HCT116 (cell line): Measurements from ENCODE around the gene ADI1. TPM values are rescaled to one million over a fixed set of nuclear protein-coding genes. Genes with fewer than 3 reads are reported as not detected.

Source experiments
- ATAC-seq: fragments of 200-7000 bp; cut with Tn5 transposase; 2 replicates; pipeline ENCODE4 v1.9.1; 2020; ENCODE audit warnings: mild to moderate bottlenecking, moderate library complexity
- BruUV-seq: library from RNA; stranded (reverse); fragments of 400-500 nt; replicated peaks from 2 replicates; lab custom pipeline; 2021; lab: Mats Ljungman, UMichigan
- CTCF ChIA-PET: fragments of 300-600 bp; sonication (Branson Sonifier 250); formaldehyde crosslinking; loops from one replicate; lab custom pipeline; 2021; ENCODE audit warnings: antibody characterized with exemption; lab: Charles Lee
- POLR2A ChIA-PET: fragments of 300-600, 350-600 bp; sonication (Branson Sonifier 250); formaldehyde crosslinking; loops from one replicate; lab custom pipeline; 2021; ENCODE audit warnings: antibody characterized with exemption; lab: Charles Lee
- RAD21 ChIA-PET, 2 experiments: fragments of 300-600 bp; sonication (Branson Sonifier 250); formaldehyde crosslinking; loops; one replicate each; lab custom pipeline; 2023; ENCODE audit warnings: low total read pairs in 2 of 2; ENCODE audit not compliant: uncharacterized antibody in 2 of 2, unreplicated experiment in 2 of 2, low non-redundant PET in 1 of 2; lab: Charles Lee
- DNase-seq: peaks from one replicate; pipeline ENCODE4 v3.0.0-alpha.2; 2010; ENCODE audit warnings: low read depth, low spot score
- H2AFZ ChIP-seq: fragments of 200-600 bp; shearing (Covaris generic), sonication (generic); 2 replicates; pipeline ENCODE4 v1.6.1; 2017; ENCODE audit warnings: low read depth, mixed run types, mixed read lengths, antibody characterized with exemption, low read length; ENCODE audit not compliant: poor library complexity, severe bottlenecking
- H3K27ac ChIP-seq: 2 replicates; pipeline ENCODE4 v1.5.1; 2012; ENCODE audit warnings: low read depth, low read length
- H3K27me3 ChIP-seq: fragments of 200-600 bp; sonication (generic); 2 replicates; pipeline ENCODE4 v1.6.1; 2016; ENCODE audit warnings: mixed run types, low read length, mixed read lengths; ENCODE audit not compliant: insufficient read depth
- H3K36me3 ChIP-seq, 2 experiments: fragments of 200-500 bp in 1 of 2; fragments of 200-600 bp in 1 of 2; sonication (Bioruptor generic) in 1 of 2; sonication (generic) in 1 of 2; 2 replicates each; pipeline versions ENCODE4 v1.5.1 to v1.6.1; 2014 to 2016; ENCODE audit warnings: low read length in 2 of 2, inconsistent platforms in 1 of 2, mixed read lengths in 1 of 2, mixed run types in 1 of 2; ENCODE audit not compliant: insufficient read depth in 2 of 2, control insufficient read depth in 1 of 2
- H3K4me1 ChIP-seq, 2 experiments: fragments of 200-600 bp in 1 of 2; sonication (generic) in 1 of 2; 2 replicates each; pipeline versions ENCODE4 v1.5.1 to v1.6.1; 2012 to 2017; ENCODE audit warnings: low read length in 2 of 2, inconsistent platforms in 1 of 2, mild to moderate bottlenecking in 1 of 2, mixed read lengths in 1 of 2, mixed run types in 1 of 2, moderate library complexity in 1 of 2; ENCODE audit not compliant: insufficient read depth in 2 of 2, control insufficient read depth in 1 of 2
- H3K4me2 ChIP-seq: fragments of 200-600 bp; sonication (generic); 2 replicates; pipeline ENCODE4 v1.6.1; 2017; ENCODE audit warnings: mixed run types, low read length, mixed read lengths
- H3K4me3 ChIP-seq, 2 experiments: fragments of 200-600 bp in 1 of 2; sonication (generic) in 1 of 2; replicated peaks in 1 of 2; 2 replicates each; pipeline ENCODE4 v1.5.1; 2011 to 2016; ENCODE audit warnings: low read length in 2 of 2, control low read depth in 1 of 2, low read depth in 1 of 2, mild to moderate bottlenecking in 1 of 2, mixed read lengths in 1 of 2, mixed run types in 1 of 2
- H3K79me2 ChIP-seq: fragments of 200-600 bp; sonication (generic); 2 replicates; pipeline ENCODE4 v1.6.1; 2017; ENCODE audit warnings: mild to moderate bottlenecking, mixed run types, low read length, moderate library complexity, mixed read lengths; ENCODE audit not compliant: insufficient read depth
- H3K9ac ChIP-seq: fragments of 200-600 bp; sonication (generic); 2 replicates; pipeline ENCODE4 v1.6.1; 2016; ENCODE audit warnings: low read length, mixed read lengths
- H3K9me2 ChIP-seq: fragments of 200-600 bp; sonication (generic), shearing (Covaris generic); 2 replicates; pipeline ENCODE4 v1.6.1; 2017; ENCODE audit warnings: mixed run types, mild to moderate bottlenecking, moderate library complexity; ENCODE audit not compliant: insufficient read depth
- H3K9me3 ChIP-seq, 2 experiments: fragments of 200-500 bp in 1 of 2; fragments of 200-600 bp in 1 of 2; sonication (Bioruptor generic) in 1 of 2; sonication (generic) in 1 of 2; 2 replicates each; pipeline ENCODE4 v1.6.1; 2014 to 2017; ENCODE audit warnings: low read length in 2 of 2, mixed read lengths in 2 of 2, inconsistent platforms in 1 of 2, low read depth in 1 of 2, mild to moderate bottlenecking in 1 of 2, mixed run types in 1 of 2, moderate library complexity in 1 of 2; ENCODE audit not compliant: control insufficient read depth in 1 of 2, insufficient read depth in 1 of 2
- H4K20me1 ChIP-seq: fragments of 200-600 bp; sonication (generic), shearing (Covaris generic); 2 replicates; pipeline ENCODE4 v1.6.1; 2017; ENCODE audit warnings: mixed run types, mild to moderate bottlenecking, moderate library complexity; ENCODE audit not compliant: insufficient read depth
- ATF3 ChIP-seq: IDR thresholded peaks from 2 replicates; pipeline ENCODE4 v1.6.1; 2012
- CEBPB ChIP-seq: IDR thresholded peaks from 2 replicates; pipeline ENCODE4 v1.6.1; 2012; ENCODE audit warnings: low read depth
- CTCF ChIP-seq, 3 experiments: fragments of 200-600 bp in 1 of 3; sonication (generic) in 1 of 3; IDR thresholded peaks in 2 of 3; conservative IDR thresholded peaks in 1 of 3; 2 replicates each; pipeline ENCODE4 v1.5.1; 2012 to 2017; ENCODE audit warnings: low read depth in 2 of 3, low read length in 2 of 3, antibody characterized with exemption in 1 of 3, borderline replicate concordance in 1 of 3, control low read depth in 1 of 3, mild to moderate bottlenecking in 1 of 3, mixed read lengths in 1 of 3, mixed run types in 1 of 3, moderate library complexity in 1 of 3; ENCODE audit not compliant: insufficient read depth in 1 of 3
- EZH2 ChIP-seq: fragments of 200-600 bp; sonication (generic); IDR thresholded peaks from 2 replicates; pipeline ENCODE4 v1.6.1; 2017; ENCODE audit warnings: antibody characterized with exemption, mixed run types
- EZH2phosphoT487 ChIP-seq: fragments of 200-600 bp; IDR thresholded peaks from 2 replicates; pipeline ENCODE4 v1.6.1; 2018; ENCODE audit warnings: antibody characterized with exemption, borderline replicate concordance
- FOSL1 ChIP-seq: IDR thresholded peaks from 2 replicates; pipeline ENCODE4 v1.6.1; 2012; ENCODE audit warnings: low read depth
- JUND ChIP-seq: IDR thresholded peaks from 2 replicates; pipeline ENCODE4 v1.6.1; 2012
- POLR2A ChIP-seq: IDR thresholded peaks from 2 replicates; pipeline ENCODE4 v1.7.0; 2011; ENCODE audit warnings: borderline replicate concordance; ENCODE audit not compliant: insufficient read depth, insufficient read length; ENCODE audit errors: extremely low read depth
- POLR2AphosphoS5 ChIP-seq: IDR thresholded peaks from 2 replicates; pipeline ENCODE4 v1.6.1; 2011; ENCODE audit warnings: mild to moderate bottlenecking, low read depth, low read length, moderate library complexity
- RAD21 ChIP-seq: IDR thresholded peaks from 2 replicates; pipeline ENCODE4 v1.6.1; 2012; ENCODE audit warnings: low read depth, mild to moderate bottlenecking
- SP1 ChIP-seq: IDR thresholded peaks from 2 replicates; pipeline ENCODE4 v1.6.1; 2012; ENCODE audit warnings: low read depth
- YY1 ChIP-seq: IDR thresholded peaks from 2 replicates; pipeline ENCODE4 v1.6.1; 2011; ENCODE audit warnings: low read length, low read depth, moderate library complexity, mild to moderate bottlenecking; ENCODE audit not compliant: insufficient replicate concordance; ENCODE audit errors: extremely low read depth
- ZFX ChIP-seq: fragments of 450-650 bp; IDR thresholded peaks from 2 replicates; pipeline ENCODE4 v1.6.1; 2017
- intact Hi-C: fragments of 100-400 bp; cut with micrococcal nuclease; formaldehyde crosslinking; loops from 2 replicates; pipeline ENCODE4 v1.10.0; 2022
- total RNA-seq: library from RNA; stranded (reverse); gene quantifications from one replicate; pipeline ENCODE4 v1.2.1, GENCODE V29; 2021; ENCODE audit not compliant: unreplicated experiment
- TF ChIP-seq, protein P1 (sequence below): IDR thresholded peaks from 2 replicates; pipeline ENCODE4 v1.6.1; 2012; ENCODE audit warnings: low read depth

ADI1 gene
- total RNA-seq, 1 experiment from 2014 or later = 27.0 TPM

- peaks cover 0 to 2% of the 10 kb centered on the region in 2 experiments; a peak in 1 of 4 replicates for H3K36me3 ChIP-seq
- no peaks in the 10 kb centered on the region for H3K27me3 ChIP-seq
- DNase-seq = no peak
- H2AFZ ChIP-seq = no peak overlapping the region
- TF ChIP-seq EZH2phosphoT487 = no peak
- TF ChIP-seq POLR2A = no peak
- TF ChIP-seq EZH2 = no peak
- TF ChIP-seq SP1 = no peak
- TF ChIP-seq YY1 = no peak
- TF ChIP-seq POLR2AphosphoS5 = no peak
- TF ChIP-seq, protein P1, sequence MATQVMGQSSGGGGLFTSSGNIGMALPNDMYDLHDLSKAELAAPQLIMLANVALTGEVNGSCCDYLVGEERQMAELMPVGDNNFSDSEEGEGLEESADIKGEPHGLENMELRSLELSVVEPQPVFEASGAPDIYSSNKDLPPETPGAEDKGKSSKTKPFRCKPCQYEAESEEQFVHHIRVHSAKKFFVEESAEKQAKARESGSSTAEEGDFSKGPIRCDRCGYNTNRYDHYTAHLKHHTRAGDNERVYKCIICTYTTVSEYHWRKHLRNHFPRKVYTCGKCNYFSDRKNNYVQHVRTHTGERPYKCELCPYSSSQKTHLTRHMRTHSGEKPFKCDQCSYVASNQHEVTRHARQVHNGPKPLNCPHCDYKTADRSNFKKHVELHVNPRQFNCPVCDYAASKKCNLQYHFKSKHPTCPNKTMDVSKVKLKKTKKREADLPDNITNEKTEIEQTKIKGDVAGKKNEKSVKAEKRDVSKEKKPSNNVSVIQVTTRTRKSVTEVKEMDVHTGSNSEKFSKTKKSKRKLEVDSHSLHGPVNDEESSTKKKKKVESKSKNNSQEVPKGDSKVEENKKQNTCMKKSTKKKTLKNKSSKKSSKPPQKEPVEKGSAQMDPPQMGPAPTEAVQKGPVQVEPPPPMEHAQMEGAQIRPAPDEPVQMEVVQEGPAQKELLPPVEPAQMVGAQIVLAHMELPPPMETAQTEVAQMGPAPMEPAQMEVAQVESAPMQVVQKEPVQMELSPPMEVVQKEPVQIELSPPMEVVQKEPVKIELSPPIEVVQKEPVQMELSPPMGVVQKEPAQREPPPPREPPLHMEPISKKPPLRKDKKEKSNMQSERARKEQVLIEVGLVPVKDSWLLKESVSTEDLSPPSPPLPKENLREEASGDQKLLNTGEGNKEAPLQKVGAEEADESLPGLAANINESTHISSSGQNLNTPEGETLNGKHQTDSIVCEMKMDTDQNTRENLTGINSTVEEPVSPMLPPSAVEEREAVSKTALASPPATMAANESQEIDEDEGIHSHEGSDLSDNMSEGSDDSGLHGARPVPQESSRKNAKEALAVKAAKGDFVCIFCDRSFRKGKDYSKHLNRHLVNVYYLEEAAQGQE = no peak
- no peak for TF ChIP-seq CEBPB
- no peak for TF ChIP-seq ZFX
- TF ChIP-seq JUND = no peak
- no peak for TF ChIP-seq RAD21
- no peak for TF ChIP-seq FOSL1
- TF ChIP-seq ATF3 = no peak
- TF ChIP-seq CTCF (IDR thresholded peaks at IDR 0.05 in 2 of 3, conservative IDR thresholded peaks at IDR 0.05 in 1 of 3; ENCODE audit: borderline replicate concordance in 1 of 3, insufficient read depth in 1 of 3, low read depth in 2 of 3, low read length in 2 of 3) = no peak
- no peak for ATAC-seq
- H3K4me2 ChIP-seq = no peak overlapping the region
- no peaks in the 10 kb centered on the region for H3K9me3 ChIP-seq
- no TSS peak for BruUV-seq
- CTCF ChIA-PET = no interaction called here
- POLR2A ChIA-PET = no interaction called here
- no peaks in the 10 kb centered on the region for H4K20me1 ChIP-seq
- no peaks in the 10 kb centered on the region for H3K9me2 ChIP-seq
- RAD21 ChIA-PET = no interaction called here
- no peak overlapping the region for H3K4me3 ChIP-seq
- no peak overlapping the region for H3K27ac ChIP-seq
- H3K79me2 ChIP-seq = no peaks in the 10 kb centered on the region
- no peaks in the 10 kb centered on the region for H3K4me1 ChIP-seq
- intact Hi-C loops = no loop called here
- H3K9ac ChIP-seq = no peak overlapping the region
Measured at GRCh38 chr2:3472966-3473365, 46.4 kb downstream of the ADI1 start.
